Natural killer cell (primary cell): ENCODE results near the gene MTARC1. TPM values are rescaled to one million over a fixed set of nuclear protein-coding genes. Genes with fewer than 3 reads are reported as not detected.

Source experiments
- ATAC-seq, 3 donors: fragments of 150-1000 bp in 2 of 3; fragments of 200-7000 bp in 1 of 3; cut with Tn5 transposase; 1 replicate in 1 of 3; 2 replicates in 2 of 3; pipeline ENCODE4 v1.10.0; 2021; ENCODE audit warnings: mild to moderate bottlenecking in 2 of 3, moderate library complexity in 2 of 3
- DNase-seq, 2 donors: peaks; one replicate each; pipeline versions ENCODE4 v3.0.0 to v3.0.0-alpha.2; 2013 to 2021; ENCODE audit warnings: mixed read lengths in 1 of 2
- H3K27ac ChIP-seq: one replicate; pipeline ENCODE4 v1.5.1; 2013; ENCODE audit warnings: mild to moderate bottlenecking, low read length
- H3K27me3 ChIP-seq: one replicate; pipeline ENCODE4 v1.6.1; 2013; ENCODE audit warnings: low read length; ENCODE audit not compliant: control insufficient read depth, insufficient read depth
- H3K36me3 ChIP-seq: one replicate; pipeline ENCODE4 v1.6.1; 2013; ENCODE audit warnings: low read length; ENCODE audit not compliant: control insufficient read depth, insufficient read depth
- H3K4me1 ChIP-seq: one replicate; pipeline ENCODE4 v1.6.1; 2013; ENCODE audit warnings: low read length; ENCODE audit not compliant: control insufficient read depth, insufficient read depth
- H3K4me3 ChIP-seq: one replicate; pipeline ENCODE4 v1.5.1; 2013; ENCODE audit warnings: low read length
- H3K9me3 ChIP-seq: one replicate; pipeline ENCODE4 v1.6.1; 2013; ENCODE audit warnings: low read length; ENCODE audit not compliant: control insufficient read depth, insufficient read depth
- H3K27ac Mint-ChIP-seq, 2 donors: one replicate each; pipeline ENCODE4 v1.8.0; 2022; ENCODE audit warnings: mild to moderate bottlenecking in 2 of 2, mixed read lengths in 2 of 2, moderate library complexity in 1 of 2
- H3K27me3 Mint-ChIP-seq, 2 donors: one replicate each; pipeline ENCODE4 v1.8.0; 2022; ENCODE audit warnings: low read depth in 2 of 2, mixed read lengths in 2 of 2
- H3K36me3 Mint-ChIP-seq: one replicate; pipeline ENCODE4 v1.8.0; 2022; ENCODE audit warnings: mixed read lengths
- H3K4me1 Mint-ChIP-seq, 2 donors: one replicate each; pipeline ENCODE4 v1.8.0; 2022; ENCODE audit warnings: mixed read lengths in 2 of 2
- H3K4me3 Mint-ChIP-seq: one replicate; pipeline ENCODE4 v1.8.0; 2022; ENCODE audit warnings: mild to moderate bottlenecking, moderate library complexity, mixed read lengths
- H3K9me3 Mint-ChIP-seq, 2 donors: one replicate each; pipeline ENCODE4 v1.8.0; 2022; ENCODE audit warnings: mixed read lengths in 2 of 2
- WGBS: methylation state at CpG from one replicate; pipeline ENCODE4 v1.1.7; 2013; ENCODE audit warnings: missing lambda C conversion rate; ENCODE audit not compliant: insufficient coverage; 5-methylcytosine and 5-hydroxymethylcytosine counted together
- intact Hi-C: fragments of 100-400 bp; cut with micrococcal nuclease; formaldehyde crosslinking; loops from one replicate; pipeline ENCODE4 v1.14.2; 2022
- total RNA-seq, 4 donors: library from RNA; stranded (reverse); fragments of 120-200 nt in 1 of 4; gene quantifications; one replicate each; pipeline versions ENCODE4 v1.2.3 to v1.2.4, GENCODE V29; 2013 to 2022
- TF ChIP-seq, protein P1 (sequence below): fragments of 200-600 bp; IDR thresholded peaks from one replicate; pipeline ENCODE4 v1.8.0; 2022; ENCODE audit warnings: antibody characterized with exemption

MTARC1 gene
- total RNA-seq, 3 donors from 2014 or later (not counting 1 experiment from before 2014, with no cell fraction given) = 0.52 to 2.5 TPM; not detected in 1

DNA sequence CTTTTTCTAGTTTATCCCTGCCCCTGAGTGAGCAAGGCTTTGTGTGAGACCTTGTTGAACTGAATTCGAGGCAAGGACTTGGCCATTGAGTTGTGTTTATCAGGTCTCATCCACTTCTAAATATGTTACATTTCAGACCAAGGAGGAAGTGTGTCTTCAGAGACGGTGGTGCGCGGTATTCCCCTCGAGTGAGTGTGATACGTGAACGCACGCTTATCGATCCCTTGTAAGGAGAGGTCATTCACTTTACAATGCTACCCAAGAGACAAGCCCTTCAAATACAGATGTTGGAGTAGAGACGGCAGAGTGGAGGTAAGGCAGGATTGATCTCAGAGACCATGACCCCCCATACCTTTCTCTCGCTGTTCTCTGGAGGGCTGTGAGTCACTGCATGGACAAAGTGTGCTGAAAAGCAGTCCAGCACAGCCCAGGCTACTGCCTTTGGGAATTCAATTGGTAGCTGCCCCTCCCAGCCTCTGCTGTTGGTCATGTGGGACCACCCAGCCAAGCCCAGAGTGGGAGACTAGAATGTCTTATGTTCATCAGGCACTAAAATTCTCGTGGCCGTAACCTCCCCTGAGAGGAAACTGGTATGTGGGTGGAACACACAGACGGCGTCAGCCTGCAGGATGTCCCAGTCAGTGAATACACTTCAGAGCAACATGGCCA, 16.3 kb upstream of the MTARC1 start:
- Mint-ChIP-seq H3K36me3 (no peaks in the 10 kb centered on the region), H3K27me3 (peaks cover 3 to 5% of the 10 kb centered on the region in 2 donors), H3K4me1 (no peaks in the 10 kb centered on the region), H3K9me3 (no peaks in the 10 kb centered on the region), H3K4me3 (no peak overlapping the region), H3K27ac (no peak overlapping the region)
- H3K9me3 ChIP-seq = no peaks in the 10 kb centered on the region
- no peaks in the 10 kb centered on the region for H3K27me3 ChIP-seq
- no peaks in the 10 kb centered on the region for H3K4me1 ChIP-seq
- intact Hi-C loops = no loop called here
- H3K27ac ChIP-seq = peak overlapping the region; percentile 82
- TF ChIP-seq, protein P1, sequence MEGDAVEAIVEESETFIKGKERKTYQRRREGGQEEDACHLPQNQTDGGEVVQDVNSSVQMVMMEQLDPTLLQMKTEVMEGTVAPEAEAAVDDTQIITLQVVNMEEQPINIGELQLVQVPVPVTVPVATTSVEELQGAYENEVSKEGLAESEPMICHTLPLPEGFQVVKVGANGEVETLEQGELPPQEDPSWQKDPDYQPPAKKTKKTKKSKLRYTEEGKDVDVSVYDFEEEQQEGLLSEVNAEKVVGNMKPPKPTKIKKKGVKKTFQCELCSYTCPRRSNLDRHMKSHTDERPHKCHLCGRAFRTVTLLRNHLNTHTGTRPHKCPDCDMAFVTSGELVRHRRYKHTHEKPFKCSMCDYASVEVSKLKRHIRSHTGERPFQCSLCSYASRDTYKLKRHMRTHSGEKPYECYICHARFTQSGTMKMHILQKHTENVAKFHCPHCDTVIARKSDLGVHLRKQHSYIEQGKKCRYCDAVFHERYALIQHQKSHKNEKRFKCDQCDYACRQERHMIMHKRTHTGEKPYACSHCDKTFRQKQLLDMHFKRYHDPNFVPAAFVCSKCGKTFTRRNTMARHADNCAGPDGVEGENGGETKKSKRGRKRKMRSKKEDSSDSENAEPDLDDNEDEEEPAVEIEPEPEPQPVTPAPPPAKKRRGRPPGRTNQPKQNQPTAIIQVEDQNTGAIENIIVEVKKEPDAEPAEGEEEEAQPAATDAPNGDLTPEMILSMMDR = no peak
- no peak overlapping the region for H3K4me3 ChIP-seq
- ATAC-seq (no peak), DNase-seq (no peak)
- 64% methylated on average over 15 of the region's 15 CpGs for WGBS
- H3K36me3 ChIP-seq = no peaks in the 10 kb centered on the region

DNA sequence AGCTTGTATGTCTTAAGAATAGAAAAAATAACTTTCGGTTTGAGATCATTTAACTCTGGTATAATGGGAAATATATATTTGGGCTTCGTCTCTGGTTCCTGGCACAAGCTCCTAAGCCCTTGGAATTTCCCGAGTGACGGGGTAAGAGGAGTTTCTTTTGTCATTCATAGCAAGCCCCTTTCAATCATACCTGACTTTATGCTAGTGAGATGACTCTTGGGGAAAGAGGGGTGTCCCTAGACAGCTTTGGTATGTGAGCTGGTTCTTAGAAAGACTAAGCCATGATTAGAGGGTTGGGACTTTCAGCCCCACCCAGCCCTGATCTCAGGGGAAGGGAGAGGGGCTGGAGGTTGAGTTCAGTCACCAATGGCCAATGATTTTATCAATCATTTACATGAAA, 13.9 kb upstream of the MTARC1 start:
- H3K36me3 ChIP-seq = no peaks in the 10 kb centered on the region
- no peak overlapping the region for H3K27ac ChIP-seq
- no peak overlapping the region for H3K4me3 Mint-ChIP-seq
- intact Hi-C loops = no loop called here
- H3K4me3 ChIP-seq = no peak overlapping the region
- H3K27me3 Mint-ChIP-seq = peaks cover 11 to 16% of the 10 kb centered on the region in 2 donors
- no peak for ATAC-seq
- no peaks in the 10 kb centered on the region for H3K27me3 ChIP-seq
- peaks cover 0 to 5% of the 10 kb centered on the region in 2 donors for H3K4me1 Mint-ChIP-seq
- 87% methylated on average over 4 of the region's 4 CpGs for WGBS
- no peaks in the 10 kb centered on the region for H3K4me1 ChIP-seq
- H3K9me3 ChIP-seq = no peaks in the 10 kb centered on the region
- no peak for DNase-seq
- H3K9me3 Mint-ChIP-seq = no peaks in the 10 kb centered on the region
- H3K27ac Mint-ChIP-seq = no peak overlapping the region
- no peaks in the 10 kb centered on the region for H3K36me3 Mint-ChIP-seq
- TF ChIP-seq, protein P1 = no peak

DNA sequence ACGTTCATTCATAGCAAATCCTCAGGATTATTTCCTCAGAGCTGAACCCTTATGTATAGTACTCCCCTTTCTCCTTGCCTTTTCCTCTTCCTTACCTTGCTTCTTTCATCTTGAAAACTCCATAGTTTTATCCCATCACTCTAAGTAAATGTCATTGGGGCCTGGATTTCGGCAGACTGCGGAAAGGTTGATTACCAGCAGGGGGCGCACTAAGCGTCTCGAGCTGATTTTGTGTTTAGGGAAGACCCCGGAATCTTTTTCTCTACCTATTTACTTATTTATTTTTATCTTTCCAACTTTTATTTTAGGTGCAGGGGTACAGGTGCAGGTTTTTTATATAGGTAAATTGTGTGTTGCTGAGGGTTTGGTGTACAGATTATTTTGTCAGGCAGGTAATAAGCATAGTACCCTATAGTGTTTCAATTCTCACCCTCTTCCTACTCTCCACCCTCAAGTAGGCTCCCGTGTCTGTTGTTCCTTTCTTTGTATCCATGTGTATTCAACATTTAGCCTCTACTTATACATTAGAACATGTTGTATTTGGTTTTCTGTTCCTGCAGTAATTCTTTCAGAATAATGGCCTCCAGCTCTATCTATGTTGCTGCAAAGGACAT, 11.4 kb upstream of the MTARC1 start:
- no peak overlapping the region for H3K4me3 Mint-ChIP-seq
- ATAC-seq (no peak), DNase-seq (peak in 1 of 2 donors; percentile 49)
- TF ChIP-seq, protein P1 = peak; percentile 74
- H3K27me3 ChIP-seq = no peaks in the 10 kb centered on the region
- H3K27ac ChIP-seq = no peak overlapping the region
- H3K9me3 Mint-ChIP-seq = no peaks in the 10 kb centered on the region
- intact Hi-C loops = no loop called here
- H3K4me1 Mint-ChIP-seq = peaks cover 0 to 5% of the 10 kb centered on the region in 2 donors
- no peak overlapping the region for H3K27ac Mint-ChIP-seq
- WGBS = 40% methylated on average over 5 of the region's 8 CpGs
- peaks cover 8 to 16% of the 10 kb centered on the region in 2 donors for H3K27me3 Mint-ChIP-seq
- H3K36me3 Mint-ChIP-seq = no peaks in the 10 kb centered on the region
- H3K4me1 ChIP-seq = no peaks in the 10 kb centered on the region
- H3K36me3 ChIP-seq = no peaks in the 10 kb centered on the region
- no peaks in the 10 kb centered on the region for H3K9me3 ChIP-seq
- no peak overlapping the region for H3K4me3 ChIP-seq
